ENCODE results near the gene TCEA2.
"Not testable (repeated sequence)": the region's sequence is repeated elsewhere in the genome, so short reads cannot be mapped to it uniquely, and the experiment has no call there.

Gene TCEA2

GRCh38 chr20:64114356-64114971 is 51.5 kb downstream of the TCEA2 start:
- no peak overlapping the region for H3K4me3 ChIP-seq (ENCODE audit: low read depth, low read length)
- in situ Hi-C loops (cut with HindIII; ENCODE audit: low sequenced_read_pairs), result no loop called here
- DNase-seq (ENCODE audit: low read depth), result no peak
- TF ChIP-seq, protein P1, sequence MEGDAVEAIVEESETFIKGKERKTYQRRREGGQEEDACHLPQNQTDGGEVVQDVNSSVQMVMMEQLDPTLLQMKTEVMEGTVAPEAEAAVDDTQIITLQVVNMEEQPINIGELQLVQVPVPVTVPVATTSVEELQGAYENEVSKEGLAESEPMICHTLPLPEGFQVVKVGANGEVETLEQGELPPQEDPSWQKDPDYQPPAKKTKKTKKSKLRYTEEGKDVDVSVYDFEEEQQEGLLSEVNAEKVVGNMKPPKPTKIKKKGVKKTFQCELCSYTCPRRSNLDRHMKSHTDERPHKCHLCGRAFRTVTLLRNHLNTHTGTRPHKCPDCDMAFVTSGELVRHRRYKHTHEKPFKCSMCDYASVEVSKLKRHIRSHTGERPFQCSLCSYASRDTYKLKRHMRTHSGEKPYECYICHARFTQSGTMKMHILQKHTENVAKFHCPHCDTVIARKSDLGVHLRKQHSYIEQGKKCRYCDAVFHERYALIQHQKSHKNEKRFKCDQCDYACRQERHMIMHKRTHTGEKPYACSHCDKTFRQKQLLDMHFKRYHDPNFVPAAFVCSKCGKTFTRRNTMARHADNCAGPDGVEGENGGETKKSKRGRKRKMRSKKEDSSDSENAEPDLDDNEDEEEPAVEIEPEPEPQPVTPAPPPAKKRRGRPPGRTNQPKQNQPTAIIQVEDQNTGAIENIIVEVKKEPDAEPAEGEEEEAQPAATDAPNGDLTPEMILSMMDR (IDR thresholded peaks at IDR 0.05; ENCODE audit: low read depth, low read length, missing control alignments), result no peak

GRCh38 chr20:64115171-64115911 is 52.3 kb downstream of the TCEA2 start:
- H3K4me3 ChIP-seq (ENCODE audit: low read depth, low read length), result no peak overlapping the region
- TF ChIP-seq, protein P1 (IDR thresholded peaks at IDR 0.05; ENCODE audit: low read depth, low read length, missing control alignments), result no peak
- no peak for DNase-seq (ENCODE audit: low read depth)
- in situ Hi-C loops (cut with HindIII; ENCODE audit: low sequenced_read_pairs), result no loop called here

DNA sequence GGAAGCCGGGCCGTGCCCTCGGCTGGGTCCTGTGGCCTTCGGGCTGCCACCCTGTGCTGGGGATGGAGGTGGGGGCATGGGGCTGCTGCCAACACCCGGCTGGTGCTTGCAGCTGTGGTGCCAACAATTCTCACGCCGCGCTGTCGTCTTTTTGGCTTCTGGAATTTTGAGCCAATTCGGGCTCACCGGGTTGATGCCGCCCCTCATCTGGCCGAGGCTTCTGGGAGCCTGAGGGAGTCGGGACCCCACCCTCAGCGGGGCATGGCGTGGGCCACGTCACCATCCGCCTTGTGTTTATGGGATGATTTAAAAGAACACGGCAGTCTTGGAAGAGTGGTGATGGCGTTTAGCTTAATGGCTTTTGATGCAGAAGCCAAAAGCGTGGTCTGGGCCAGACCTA is 53.0 kb downstream of the TCEA2 start:
- TF ChIP-seq, protein P1 (IDR thresholded peaks at IDR 0.05; ENCODE audit: low read depth, low read length, missing control alignments), result no peak

DNA sequence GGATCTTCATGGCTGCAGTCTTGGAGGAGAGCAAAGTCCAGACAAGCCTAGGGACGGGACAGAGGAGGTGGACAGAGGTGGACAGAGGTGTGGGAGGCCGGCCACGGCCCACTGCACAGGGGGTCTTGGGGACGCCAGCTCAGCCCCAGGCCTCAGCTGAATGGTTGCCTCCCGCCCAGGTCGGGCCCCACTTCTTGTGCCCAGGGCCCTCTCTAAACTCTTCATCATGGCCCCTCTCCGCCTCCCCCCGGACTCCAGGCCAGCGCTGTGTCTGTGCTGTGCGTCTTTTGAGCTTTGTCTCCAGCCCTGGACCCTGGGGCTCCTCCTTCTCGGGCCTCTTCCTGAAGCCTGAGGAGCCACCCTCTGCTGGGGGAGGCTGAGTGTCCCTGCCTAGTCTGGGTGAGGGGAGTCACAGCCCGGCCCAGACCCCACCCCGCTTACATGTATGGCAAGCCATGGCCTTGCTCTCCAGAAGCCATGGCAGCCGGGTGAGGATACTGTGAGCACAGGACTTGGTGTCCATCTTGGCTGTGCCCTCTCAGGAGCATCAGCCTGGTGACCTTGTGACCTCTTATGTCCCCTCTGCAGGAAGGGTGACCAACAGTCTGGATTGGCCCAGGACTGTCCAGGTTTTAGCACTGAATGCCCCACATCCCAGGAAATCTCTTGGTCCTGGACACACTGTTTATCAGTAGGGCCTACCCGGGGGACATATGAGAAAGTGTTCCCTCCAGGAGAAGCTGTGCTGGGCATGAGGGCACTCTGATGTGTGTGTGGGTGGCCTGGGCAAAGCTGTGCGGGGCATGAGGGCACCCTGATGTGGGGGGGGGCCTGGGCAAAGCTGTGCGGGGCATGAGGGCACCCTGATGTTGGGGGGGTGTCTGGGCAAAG is 53.8 kb downstream of the TCEA2 start:
- in situ Hi-C loops (cut with HindIII; ENCODE audit: low sequenced_read_pairs), result no loop called here
- no peak for DNase-seq (ENCODE audit: low read depth)
- H3K4me3 ChIP-seq (ENCODE audit: low read depth, low read length), result no peak overlapping the region
- TF ChIP-seq, protein P1 (IDR thresholded peaks at IDR 0.05; ENCODE audit: low read depth, low read length, missing control alignments), result no peak

More for the DNA sequence above, 53.0 kb downstream of the TCEA2 start:
- in situ Hi-C loops (cut with HindIII; ENCODE audit: low sequenced_read_pairs), result no loop called here
- H3K4me3 ChIP-seq (ENCODE audit: low read depth, low read length), result no peak overlapping the region
- no peak for DNase-seq (ENCODE audit: low read depth)

- H3K4me3 ChIP-seq (ENCODE audit: low read depth, low read length); in situ Hi-C loops (cut with HindIII; ENCODE audit: low sequenced_read_pairs); DNase-seq (ENCODE audit: low read depth): not testable (repeated sequence)
Measured at GRCh38 chr20:64117432-64117777, 54.4 kb downstream of the TCEA2 start.

- in situ Hi-C loops (cut with HindIII; ENCODE audit: low sequenced_read_pairs), result no loop called here
- no peak for DNase-seq (ENCODE audit: low read depth)
- TF ChIP-seq, protein P1 (IDR thresholded peaks at IDR 0.05; ENCODE audit: low read depth, low read length, missing control alignments), result no peak
- no peak overlapping the region for H3K4me3 ChIP-seq (ENCODE audit: low read depth, low read length)
Measured at GRCh38 chr20:64119301-64119680, 56.3 kb downstream of the TCEA2 start.
